Vagina (tissue), 2 donors: Measurements from ENCODE around the gene HMGN1.

ENCODE experiments used
- POLR2A ChIP-seq, 2 donors: fragments of 450-650 bp; IDR thresholded peaks; one replicate each; pipeline ENCODE4 v1.6.1; 2017; ENCODE audit warnings: antibody characterized with exemption in 2 of 2, mild to moderate bottlenecking in 2 of 2, moderate library complexity in 2 of 2
- POLR2AphosphoS5 ChIP-seq, 2 donors: sonication (generic); formaldehyde crosslinking; IDR thresholded peaks; one replicate each; pipeline ENCODE4 v1.9.0; 2017; ENCODE audit warnings: antibody characterized with exemption in 2 of 2, mild to moderate bottlenecking in 2 of 2, low read depth in 1 of 2; ENCODE audit not compliant: insufficient read depth in 1 of 2
- TF ChIP-seq, protein P1 (sequence below), 3 experiments: fragments of 450-650 bp in 2 of 3; fragments of 200-600 bp in 1 of 3; sonication (generic) in 1 of 3; IDR thresholded peaks; one replicate each; pipeline ENCODE4 v1.5.1; 2017 to 2019; ENCODE audit warnings: antibody characterized with exemption in 3 of 3, mild to moderate bottlenecking in 2 of 3, moderate library complexity in 2 of 3

DNA sequence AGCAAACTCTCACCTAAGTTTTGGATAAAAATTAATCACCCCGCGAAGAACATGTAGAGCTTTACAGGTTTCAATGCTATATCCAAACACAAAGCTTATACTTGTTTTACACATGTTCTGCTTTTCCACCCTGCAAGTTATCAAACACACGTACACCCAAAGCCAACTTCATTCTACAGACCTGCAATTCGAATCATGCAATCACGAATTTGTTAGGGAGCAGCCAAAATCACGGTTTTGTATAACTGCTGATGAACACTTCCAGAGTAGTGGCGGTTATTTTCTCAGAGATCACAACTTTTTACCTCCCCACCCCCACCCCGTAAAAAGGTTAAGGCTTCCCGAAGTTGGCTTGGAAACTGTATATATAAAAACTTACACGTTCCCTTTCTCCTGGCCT is 1.4 kb downstream of the HMGN1 start:
- no peak for TF ChIP-seq POLR2AphosphoS5 (IDR thresholded peaks at IDR 0.05; ENCODE audit: insufficient read depth in 1 of 2, low read depth in 1 of 2)
- TF ChIP-seq, protein P1, sequence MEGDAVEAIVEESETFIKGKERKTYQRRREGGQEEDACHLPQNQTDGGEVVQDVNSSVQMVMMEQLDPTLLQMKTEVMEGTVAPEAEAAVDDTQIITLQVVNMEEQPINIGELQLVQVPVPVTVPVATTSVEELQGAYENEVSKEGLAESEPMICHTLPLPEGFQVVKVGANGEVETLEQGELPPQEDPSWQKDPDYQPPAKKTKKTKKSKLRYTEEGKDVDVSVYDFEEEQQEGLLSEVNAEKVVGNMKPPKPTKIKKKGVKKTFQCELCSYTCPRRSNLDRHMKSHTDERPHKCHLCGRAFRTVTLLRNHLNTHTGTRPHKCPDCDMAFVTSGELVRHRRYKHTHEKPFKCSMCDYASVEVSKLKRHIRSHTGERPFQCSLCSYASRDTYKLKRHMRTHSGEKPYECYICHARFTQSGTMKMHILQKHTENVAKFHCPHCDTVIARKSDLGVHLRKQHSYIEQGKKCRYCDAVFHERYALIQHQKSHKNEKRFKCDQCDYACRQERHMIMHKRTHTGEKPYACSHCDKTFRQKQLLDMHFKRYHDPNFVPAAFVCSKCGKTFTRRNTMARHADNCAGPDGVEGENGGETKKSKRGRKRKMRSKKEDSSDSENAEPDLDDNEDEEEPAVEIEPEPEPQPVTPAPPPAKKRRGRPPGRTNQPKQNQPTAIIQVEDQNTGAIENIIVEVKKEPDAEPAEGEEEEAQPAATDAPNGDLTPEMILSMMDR (IDR thresholded peaks at IDR 0.05): no peak
- no peak for TF ChIP-seq POLR2A (IDR thresholded peaks at IDR 0.05)
